H1 (cell line): ENCODE measurements around the gene MCHR1. TPM values are rescaled to one million over a fixed set of nuclear protein-coding genes. Genes with fewer than 3 reads are reported as not detected.

Experiments
- FOSL1 ChIP-seq: IDR thresholded peaks from 2 replicates; pipeline ENCODE4 v1.6.1; 2011; ENCODE audit warnings: mild to moderate bottlenecking, low read depth, low read length, moderate library complexity; ENCODE audit not compliant: insufficient read depth
- GABPA ChIP-seq: IDR thresholded peaks from 2 replicates; pipeline ENCODE4 v1.6.1; 2011; ENCODE audit warnings: mild to moderate bottlenecking, low read length, moderate library complexity, borderline replicate concordance; ENCODE audit not compliant: insufficient read depth
- POLR2A ChIP-seq, 2 experiments: IDR thresholded peaks; 1 replicate in 1 of 2; 2 replicates in 1 of 2; pipeline ENCODE4 v1.6.1; 2011; ENCODE audit warnings: low read depth in 2 of 2, low read length in 2 of 2, mild to moderate bottlenecking in 2 of 2; ENCODE audit errors: control extremely low read depth in 1 of 2
- POLR2AphosphoS5 ChIP-seq: IDR thresholded peaks from 2 replicates; pipeline ENCODE4 v1.6.1; 2011; ENCODE audit warnings: low read depth, low read length
- RAD21 ChIP-seq, 2 experiments: IDR thresholded peaks in 1 of 2; conservative IDR thresholded peaks in 1 of 2; 2 replicates each; pipeline ENCODE4 v1.6.1; 2011; ENCODE audit warnings: low read depth in 2 of 2, low read length in 2 of 2, improper control_type of control experiment in 1 of 2, inconsistent platforms in 1 of 2, mild to moderate bottlenecking in 1 of 2, moderate library complexity in 1 of 2
- SIN3A ChIP-seq, 2 experiments: IDR thresholded peaks in 1 of 2; conservative IDR thresholded peaks in 1 of 2; 2 replicates each; pipeline ENCODE4 v1.6.1; 2011 to 2012; ENCODE audit warnings: low read length in 2 of 2, improper control_type of control experiment in 1 of 2, low read depth in 1 of 2, mild to moderate bottlenecking in 1 of 2
- TCF12 ChIP-seq: IDR thresholded peaks from 2 replicates; pipeline ENCODE4 v1.6.1; 2011; ENCODE audit warnings: low read depth, mild to moderate bottlenecking, low read length
- TEAD4 ChIP-seq: IDR thresholded peaks from 2 replicates; pipeline ENCODE4 v1.6.1; 2012; ENCODE audit warnings: low read depth, low read length, inconsistent platforms, mixed read lengths
- polyA plus RNA-seq, 7 experiments: library from polyadenylated mRNA; depleted of rRNA in 3 of 7; stranded (reverse) in 5 of 7; unstranded in 2 of 7; fragments of >200 nt in 5 of 7; fragments of 200-250 nt in 2 of 7; gene quantifications; 1 replicate in 5 of 7; 2 replicates in 1 of 7; 4 replicates in 1 of 7; pipeline versions ENCODE4 v1.2.1 to v1.2.3, GENCODE V29; 2011 to 2013; ENCODE audit warnings: missing spikeins in 2 of 7, mixed read lengths in 2 of 7
- total RNA-seq: library from RNA; stranded (reverse); fragmentation: NEBNext Ultra II Directional; extraction: Animal tissue kit (Norgen Biotek cat#: 25700); gene quantifications from 2 replicates; pipeline ENCODE4 v1.2.1, GENCODE V29; 2021

The MCHR1 gene
- total and polyA plus RNA-seq, 2 of the 8 experiments (the other 6 are each of a cell fraction or from before 2014, with no cell fraction given), result 0.91 to 7.6 TPM

- TF ChIP-seq RAD21 (IDR thresholded peaks at IDR 0.05 in 1 of 2, conservative IDR thresholded peaks at IDR 0.05 in 1 of 2; ENCODE audit: low read depth in 2 of 2, low read length in 2 of 2) (peak; percentile 41 to 58), GABPA (no peak), TEAD4 (0 out of 2 replicates have a peak, but pooled peaks have one; percentile 16), POLR2A (IDR thresholded peaks at IDR 0.05; ENCODE audit: control extremely low read depth in 1 of 2, low read depth in 2 of 2, low read length in 2 of 2) (no peak), SIN3A (conservative IDR thresholded peaks at IDR 0.05 in 1 of 2, IDR thresholded peaks at IDR 0.05 in 1 of 2; ENCODE audit: low read depth in 1 of 2, low read length in 2 of 2) (no peak), FOSL1 (no peak), POLR2AphosphoS5 (no peak), TCF12 (no peak)
These were observed 907 bp downstream of the MCHR1 start (continued) for GRCh38 chr22:40679964-40680818.
